GM18867 (cell line): ENCODE results near the gene BAIAP3.
"Not testable (repeated sequence)": the region's sequence is repeated elsewhere in the genome, so short reads cannot be mapped to it uniquely, and the experiment has no call there.

Experiments used
- ATAC-seq: cut with Tn5 transposase; IDR thresholded peaks from one replicate; pipeline ENCODE4 v1.9.1; 2021; ENCODE audit warnings: mild to moderate bottlenecking, moderate library complexity; ENCODE audit not compliant: unreplicated experiment

Gene BAIAP3

GRCh38 chr16:1315081-1316032, 18.1 kb upstream of the BAIAP3 start:
- no peak for ATAC-seq

GRCh38 chr16:1316033-1316405, 17.4 kb upstream of the BAIAP3 start:
- no peak for ATAC-seq

GRCh38 chr16:1317479-1318267, 15.8 kb upstream of the BAIAP3 start:
- ATAC-seq, result no peak

GRCh38 chr16:1318268-1318545, 15.2 kb upstream of the BAIAP3 start:
- ATAC-seq, result no peak

- ATAC-seq, result no peak
Measured at GRCh38 chr16:1319041-1319440, 14.4 kb upstream of the BAIAP3 start.

- ATAC-seq, result no peak
Measured at GRCh38 chr16:1320097-1320496, 13.3 kb upstream of the BAIAP3 start.

GRCh38 chr16:1320658-1321240, 12.7 kb upstream of the BAIAP3 start:
- ATAC-seq, result no peak

- ATAC-seq, result no peak
Measured at GRCh38 chr16:1322407-1322806, 11.0 kb upstream of the BAIAP3 start.

GRCh38 chr16:1323296-1324239, 9.9 kb upstream of the BAIAP3 start:
- ATAC-seq, result no peak

GRCh38 chr16:1324286-1324826, 9.1 kb upstream of the BAIAP3 start:
- ATAC-seq, result no peak

- no peak for ATAC-seq
Measured at GRCh38 chr16:1325261-1325660, 8.2 kb upstream of the BAIAP3 start.

GRCh38 chr16:1325673-1326371, 7.6 kb upstream of the BAIAP3 start:
- ATAC-seq, result no peak

GRCh38 chr16:1326391-1326790, 7.1 kb upstream of the BAIAP3 start:
- ATAC-seq, result no peak

- ATAC-seq, result no peak
Measured at GRCh38 chr16:1326946-1327618, 6.4 kb upstream of the BAIAP3 start.

- no peak for ATAC-seq
Measured at GRCh38 chr16:1327619-1327947, 5.9 kb upstream of the BAIAP3 start.

GRCh38 chr16:1328136-1328535, 5.3 kb upstream of the BAIAP3 start:
- not testable (repeated sequence) for ATAC-seq

GRCh38 chr16:1328961-1329360, 4.5 kb upstream of the BAIAP3 start:
- ATAC-seq, result not testable (repeated sequence)

- ATAC-seq, result no peak
Measured at GRCh38 chr16:1330260-1330914, 3.1 kb upstream of the BAIAP3 start.
